Fibroblast of the aortic adventitia (primary cell): Measurements from ENCODE around the gene DNAAF9. TPM values are rescaled to one million over a fixed set of nuclear protein-coding genes. Genes with fewer than 3 reads are reported as not detected.
A peak's percentile ranks its signal among the peaks of the same experiment; 100 is the strongest.

Experiments
- DNase-seq: peaks from one replicate; pipeline ENCODE4 v3.0.0-alpha.2; 2010; ENCODE audit warnings: low read depth
- H3K4me3 ChIP-seq: 2 replicates; pipeline ENCODE4 v1.5.1; 2011; ENCODE audit warnings: low read depth, mild to moderate bottlenecking, control low read depth, low read length, moderate library complexity
- CTCF ChIP-seq: IDR thresholded peaks from 2 replicates; pipeline ENCODE4 v1.5.1; 2011; ENCODE audit warnings: mild to moderate bottlenecking, low read length, control low read depth, inconsistent platforms; ENCODE audit not compliant: insufficient read depth
- total RNA-seq: library from RNA; depleted of rRNA; stranded (reverse); fragments of >200 nt; gene quantifications from 2 replicates; pipeline ENCODE4 v1.2.3, GENCODE V29; 2012; ENCODE audit warnings: low replicate concordance

Gene DNAAF9
- total RNA-seq, 1 donor: 13.3 TPM

- no peak for TF ChIP-seq CTCF
Measured at GRCh38 chr20:3378138-3378537, 29.3 kb downstream of the DNAAF9 start.

DNA sequence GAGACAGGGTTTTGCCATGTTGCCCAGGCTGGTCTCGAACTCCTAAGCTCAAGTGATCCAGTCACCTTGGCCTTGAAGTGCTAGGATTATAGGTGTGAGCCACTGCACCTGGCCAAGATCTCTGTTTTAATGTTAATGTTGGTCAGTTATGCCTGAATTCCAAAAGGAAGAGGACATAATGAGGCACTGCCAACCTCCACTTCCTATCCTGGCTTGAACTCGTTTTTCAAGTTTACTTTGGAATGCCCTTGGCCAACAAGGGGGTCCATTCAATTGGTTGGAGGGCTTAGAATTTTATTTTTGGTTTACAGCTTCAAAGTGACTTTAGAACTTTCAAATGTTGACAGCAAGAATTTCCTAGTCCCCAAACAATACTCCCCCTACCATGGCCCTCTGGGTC, 29.8 kb downstream of the DNAAF9 start:
- DNase-seq: no peak
- no peak overlapping the region for H3K4me3 ChIP-seq

More at GRCh38 chr20:3378138-3378537, 29.3 kb downstream of the DNAAF9 start:
- DNase-seq: no peak
- no peak overlapping the region for H3K4me3 ChIP-seq

DNA sequence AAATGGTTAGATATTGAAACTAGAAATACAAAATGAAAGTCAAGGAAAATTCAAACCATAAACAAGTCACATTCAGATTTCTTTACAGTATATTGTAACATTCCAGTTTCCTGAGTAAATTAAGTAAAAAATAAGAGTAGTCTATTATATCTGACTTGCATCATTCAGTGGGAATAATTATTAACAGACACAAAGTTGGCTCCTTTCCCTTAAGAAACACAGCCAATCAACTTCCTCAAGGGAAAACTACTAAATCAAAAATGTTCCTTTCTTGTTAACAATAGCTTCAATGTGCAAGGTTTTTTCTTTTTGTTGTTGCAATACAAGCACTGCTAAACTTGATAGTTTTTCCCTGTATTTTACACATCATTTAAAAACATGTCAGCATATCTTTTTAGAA, 33.2 kb downstream of the DNAAF9 start:
- peak; percentile 49 for DNase-seq
- no peak for TF ChIP-seq CTCF

More for the DNA sequence above, 29.8 kb downstream of the DNAAF9 start:
- TF ChIP-seq CTCF: no peak

DNA sequence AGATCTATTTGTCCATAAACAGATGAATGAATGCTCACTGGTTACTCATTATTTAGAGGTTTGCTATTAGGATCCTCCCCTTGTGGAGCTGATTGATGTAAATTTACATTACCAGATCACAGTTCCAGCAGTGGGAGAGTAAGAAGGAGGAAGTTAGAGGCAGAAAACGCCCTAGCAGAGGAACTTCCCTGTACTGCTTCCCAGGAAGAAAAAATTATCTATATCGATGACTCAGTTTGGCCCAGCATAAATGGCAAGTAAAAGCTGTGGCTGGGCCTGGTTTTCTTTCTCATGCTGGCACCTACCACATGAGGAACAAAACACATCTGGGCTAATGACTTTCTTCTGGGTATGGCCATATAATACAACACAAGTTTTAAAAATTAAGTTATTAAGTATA, 35.7 kb downstream of the DNAAF9 start:
- DNase-seq: peak; percentile 9
- TF ChIP-seq CTCF: no peak
- no peak overlapping the region for H3K4me3 ChIP-seq

More for the DNA sequence above, 33.2 kb downstream of the DNAAF9 start:
- H3K4me3 ChIP-seq: no peak overlapping the region

DNA sequence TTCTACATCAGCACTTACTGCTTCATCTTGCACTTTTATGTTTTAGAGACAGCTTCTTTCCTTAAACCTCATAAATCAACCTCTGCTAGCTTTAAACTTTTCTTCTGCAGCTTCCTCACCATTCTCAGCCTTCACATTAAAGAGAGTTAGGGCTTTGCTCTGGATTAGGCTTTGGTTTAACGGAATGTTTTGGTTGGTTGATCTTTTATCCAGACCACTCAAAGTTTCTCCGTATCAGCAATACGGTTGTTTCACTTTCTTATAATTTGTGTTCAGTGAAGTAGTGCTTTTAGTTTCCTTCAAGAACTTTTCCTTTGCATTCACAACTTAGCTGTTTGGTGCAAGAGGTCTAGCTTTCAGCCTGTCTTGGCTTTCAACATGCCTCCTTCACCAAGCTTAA, 40.4 kb downstream of the DNAAF9 start:
- no peak overlapping the region for H3K4me3 ChIP-seq
- no peak for DNase-seq
- no peak for TF ChIP-seq CTCF

DNA sequence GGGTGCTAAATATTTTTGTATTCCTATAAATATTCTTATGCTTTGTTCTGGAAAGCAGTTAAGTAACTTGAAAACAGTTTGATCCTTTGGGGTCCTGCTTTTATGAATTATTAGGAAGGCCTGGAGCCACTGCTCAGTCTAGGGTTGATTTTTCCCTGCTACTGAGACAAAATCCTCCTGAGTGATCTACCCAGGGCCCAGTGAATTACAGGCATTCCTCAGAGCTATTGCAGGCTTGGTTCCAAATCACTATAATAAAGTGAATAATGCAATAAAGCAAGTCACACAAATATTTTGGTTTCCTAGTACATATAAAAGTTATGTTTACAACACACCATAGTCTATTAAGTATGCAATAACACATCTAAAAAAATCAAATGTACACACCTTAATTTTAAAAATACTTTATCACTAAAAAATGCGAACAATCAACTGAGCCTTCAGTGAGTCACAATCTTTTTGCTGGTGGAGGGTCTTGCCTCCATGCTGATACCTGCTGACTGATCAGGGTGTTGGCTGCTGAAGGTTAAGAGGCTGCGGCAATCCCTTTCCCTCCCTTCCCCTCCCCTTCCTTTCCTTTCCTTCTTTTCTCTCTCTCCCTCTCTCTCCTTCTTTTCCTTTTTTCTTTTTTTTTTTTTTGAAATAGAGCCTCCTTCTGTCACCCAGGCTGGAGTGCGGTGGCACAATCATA, 43.0 kb downstream of the DNAAF9 start:
- no peak for DNase-seq
- TF ChIP-seq CTCF: no peak
- no peak overlapping the region for H3K4me3 ChIP-seq

GRCh38 chr20:3360752-3361151, 46.7 kb downstream of the DNAAF9 start:
- no peak for TF ChIP-seq CTCF
- H3K4me3 ChIP-seq: no peak overlapping the region
- no peak for DNase-seq
